ENCODE measurements around the gene LETMD1. TPM values are rescaled to one million over a fixed set of nuclear protein-coding genes. Genes with fewer than 3 reads are reported as not detected.

LETMD1 gene
- total and polyA plus RNA-seq, 2 of the 4 experiments (the other 2 are of a cell fraction): 27.6 to 40.1 TPM

DNA sequence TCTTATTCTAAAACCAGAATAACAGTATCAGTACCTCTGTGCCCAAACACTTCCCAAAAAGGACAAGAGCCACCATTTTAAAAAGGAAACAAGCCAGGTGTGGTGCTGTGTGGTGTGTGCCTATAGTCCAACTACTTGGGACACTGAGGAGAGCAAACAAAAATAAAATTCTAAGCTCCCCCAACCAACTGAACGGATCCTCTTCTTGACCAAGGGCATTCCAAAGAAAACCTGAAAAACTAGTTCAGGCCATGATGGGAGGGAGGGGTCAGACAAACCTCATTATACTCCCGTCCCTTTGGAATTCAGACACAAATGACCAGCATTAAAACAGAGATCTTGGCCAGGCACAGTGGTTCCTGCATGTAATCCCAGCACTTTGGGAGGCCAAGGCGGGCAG lies 42.5 kb upstream of the LETMD1 start:
- Histone ChIP-seq H2BK5ac (ENCODE audit: low read depth, low read length, poor library complexity, severe bottlenecking) (no peak overlapping the region), H3K9me3 (ENCODE audit: control insufficient read depth, insufficient read depth, low read length) (no peaks in the 10 kb centered on the region), H2BK120ac (ENCODE audit: low read depth, low read length) (no peak overlapping the region), H4K20me1 (ENCODE audit: insufficient read depth, low read length) (no peaks in the 10 kb centered on the region), H3K4me1 (ENCODE audit: control insufficient read depth, insufficient read depth, low read length) (peaks cover 3% of the 10 kb centered on the region), H2BK20ac (ENCODE audit: low read depth, low read length) (no peak overlapping the region), H3K23ac (ENCODE audit: low read depth, low read length) (no peak overlapping the region), H3K79me1 (ENCODE audit: low read depth in 1 of 2, low read length in 2 of 2) (peaks cover 4 to 28% of the 10 kb centered on the region in 2 experiments; a peak in 3 of 4 replicates), H2BK15ac (ENCODE audit: low read depth, low read length) (no peak overlapping the region), H3K27ac (ENCODE audit: insufficient read depth, low read length) (no peak overlapping the region), H4K91ac (ENCODE audit: insufficient read depth, low read depth, low read length) (no peak overlapping the region), H2AK5ac (ENCODE audit: low read depth, low read length) (no peak overlapping the region), H3K18ac (ENCODE audit: low read depth, low read length) (no peak overlapping the region), H2AK9ac (replicated peaks; ENCODE audit: low read depth, low read length, poor library complexity) (no peak overlapping the region), H4K8ac (ENCODE audit: low read depth in 2 of 2, low read length in 2 of 2) (no peak overlapping the region), H4K5ac (ENCODE audit: low read depth, low read length) (no peak overlapping the region), H3K27me3 (ENCODE audit: control insufficient read depth, insufficient read depth, low read length) (no peaks in the 10 kb centered on the region), H3K14ac (replicated peaks; ENCODE audit: low read depth, low read length) (no peak overlapping the region), H3K9me1 (ENCODE audit: insufficient read depth, low read length) (0 out of 2 replicates have a peak, but pooled peaks cover 3% of the 10 kb centered on the region), H2AFZ (replicated peaks; ENCODE audit: low read length, poor library complexity) (no peak overlapping the region), H3K4ac (ENCODE audit: low read depth, low read length) (no peak overlapping the region), H3K9ac (ENCODE audit: low read depth, low read length) (no peak overlapping the region), H3K4me2 (ENCODE audit: low read depth, low read length) (no peak overlapping the region), H3K4me3 (ENCODE audit: insufficient read depth, low read depth, low read length) (no peak overlapping the region), H3K36me3 (ENCODE audit: control insufficient read depth, insufficient read depth, low read length) (peaks cover 24% of the 10 kb centered on the region), H3K56ac (ENCODE audit: extremely low read depth, insufficient read depth, low read length) (no peak overlapping the region)
- in situ Hi-C loops (cut with MboI; ENCODE audit: low sequenced_read_pairs): no loop called here
- TSS peak; percentile 12 for BruUV-seq (replicated peaks)
- 60% methylated on average over 1 of the region's 3 CpGs; no CpG with 5 or more reads in 1 of the 2 experiments for WGBS, 2 experiments (ENCODE audit: extremely low coverage in 2 of 2, insufficient read length in 1 of 2)
- ChIA-PET CTCF (interaction anchor here (1.6 kb wide), 1 partner anchor 22 kb away, joined by 4 read pairs; no protein-coding TSS in a partner anchor), POLR2A (ENCODE audit: unreplicated experiment) (no interaction called here)
- DNase-seq: no peak
- no peak for ATAC-seq (ENCODE audit: low read depth)
- intact Hi-C loops (cut with micrococcal nuclease): no loop called here
- dilution Hi-C loops (cut with HindIII; ENCODE audit: low sequenced_read_pairs, unreplicated experiment): no loop called here
- TF ChIP-seq MAFK (IDR thresholded peaks at IDR 0.05; ENCODE audit: low read depth, low read length) (no peak), RFX5 (IDR thresholded peaks at IDR 0.05; ENCODE audit: low read depth, low read length) (no peak), RCOR1 (IDR thresholded peaks at IDR 0.05; ENCODE audit: insufficient replicate concordance, low read length) (no peak)

Data from IMR-90 (cell line).